Measurements from ENCODE around the gene EDDM13. TPM values are rescaled to one million over a fixed set of nuclear protein-coding genes. Genes with fewer than 3 reads are reported as not detected.
"Not testable (repeated sequence)": the region's sequence is repeated elsewhere in the genome, so short reads cannot be mapped to it uniquely, and the experiment has no call there.

The EDDM13 gene
- total and polyA plus RNA-seq, 11 donors: 0.42 TPM; not detected in 10

DNA sequence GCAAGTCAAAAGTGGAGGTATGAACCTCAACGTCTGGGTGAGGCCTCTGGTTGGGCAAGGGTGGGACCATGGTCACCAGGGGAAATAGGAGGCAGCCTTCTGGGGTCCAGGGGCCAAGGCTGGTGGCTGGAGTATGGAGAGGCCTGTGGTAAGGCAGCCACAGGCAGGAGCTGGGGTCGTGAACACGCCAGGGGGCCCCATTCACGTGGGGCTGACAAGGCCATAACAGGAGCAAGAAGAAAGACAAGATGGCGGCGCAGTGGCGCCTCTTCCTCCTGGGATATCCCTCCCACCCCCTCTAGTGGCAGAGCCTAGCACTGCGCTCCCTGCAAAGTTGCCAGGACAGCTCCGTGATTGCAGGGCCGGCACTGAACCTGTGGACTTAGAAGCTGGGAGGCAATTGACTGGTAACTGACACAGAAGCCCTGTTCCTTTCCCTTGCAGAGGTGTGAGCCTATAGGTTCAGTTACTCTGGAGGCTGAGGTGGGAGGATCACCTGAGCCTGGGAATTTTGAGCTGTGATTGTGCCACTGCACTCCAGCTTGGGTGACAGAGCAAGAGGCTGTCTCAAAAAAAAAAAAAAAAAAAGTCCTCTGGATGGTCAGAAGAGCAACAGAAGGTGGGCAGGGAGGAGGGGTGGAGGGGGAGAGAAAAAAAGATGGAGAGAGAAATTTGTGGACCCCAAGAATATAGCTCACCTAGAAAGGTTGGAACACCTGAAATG lies 19.7 kb upstream of the EDDM13 start:
- TF ChIP-seq CTCF (IDR thresholded peaks at IDR 0.05) (peak; percentile 68 to 89 (median 80)), POLR2A (IDR thresholded peaks at IDR 0.05) (no peak)
- H3K4me3 ChIP-seq: no peak overlapping the region
- DNase-seq: peak; percentile 48 to 90 (median 70)
- H3K4me1 ChIP-seq: no peaks in the 10 kb centered on the region
- intact Hi-C loops (cut with DNase I): loop anchor here (2.0 to 5.0 kb wide), 6 partner anchors 79 to 176 kb away; no protein-coding TSS in a partner anchor
- H3K27me3 ChIP-seq: no peaks in the 10 kb centered on the region
- H3K27ac ChIP-seq: no peak overlapping the region
- 33 to 38% (median 35%) methylated on average over 10 of the region's 10 CpGs for WGBS, 4 donors
- H3K9me3 ChIP-seq: no peaks in the 10 kb centered on the region
- no peaks in the 10 kb centered on the region for H3K36me3 ChIP-seq
- ATAC-seq: peak in 3 of 4 donors; percentile 74 to 84 (median 82)

GRCh38 chr19:56253737-56254136 lies 18.8 kb upstream of the EDDM13 start:
- H3K4me1 ChIP-seq: no peaks in the 10 kb centered on the region
- H3K27me3 ChIP-seq: no peaks in the 10 kb centered on the region
- DNase-seq (no peak), ATAC-seq (peak in 2 of 4 donors; percentile 58 to 70)
- intact Hi-C loops (cut with DNase I): loop anchor here (2.0 to 5.0 kb wide), 6 partner anchors 79 to 177 kb away; no protein-coding TSS in a partner anchor
- no peak overlapping the region for H3K27ac ChIP-seq
- 47 to 55% (median 51%) methylated on average over 5 of the region's 5 CpGs for WGBS, 4 donors
- no peak overlapping the region for H3K4me3 ChIP-seq
- peak; percentile 14 to 61 (median 42) for TF ChIP-seq CTCF (IDR thresholded peaks at IDR 0.05)
- TF ChIP-seq POLR2A (IDR thresholded peaks at IDR 0.05): no peak
- no peaks in the 10 kb centered on the region for H3K36me3 ChIP-seq
- no peaks in the 10 kb centered on the region for H3K9me3 ChIP-seq

DNA sequence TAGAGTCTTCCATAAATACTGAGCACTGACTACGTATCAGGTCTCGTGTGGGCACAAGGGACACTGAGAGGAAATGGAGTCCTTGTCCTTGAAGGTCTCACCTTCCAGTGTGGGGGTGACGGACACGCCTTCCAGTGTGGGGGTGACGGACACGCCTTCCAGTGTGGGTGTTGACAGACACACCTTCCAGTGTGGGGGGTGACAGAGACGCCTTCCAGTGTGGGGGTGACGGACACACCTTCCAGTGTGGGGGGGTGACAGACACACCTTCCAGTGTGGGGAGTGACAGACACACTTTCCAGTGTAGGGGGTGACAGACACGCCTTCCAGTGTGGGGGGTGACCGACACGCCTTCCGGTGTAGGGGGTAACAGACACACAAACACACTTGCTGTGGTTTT lies 14.3 kb upstream of the EDDM13 start:
- 83 to 93% (median 87%) methylated on average over 10 to 12 of the region's 12 CpGs for WGBS, 4 donors
- Histone ChIP-seq H3K27ac (no peak overlapping the region), H3K27me3 (no peaks in the 10 kb centered on the region), H3K9me3 (no peaks in the 10 kb centered on the region), H3K36me3 (no peaks in the 10 kb centered on the region), H3K4me3 (no peak overlapping the region), H3K4me1 (no peaks in the 10 kb centered on the region)
- ATAC-seq (no peak), DNase-seq (no peak)
- TF ChIP-seq POLR2A (IDR thresholded peaks at IDR 0.05) (no peak), CTCF (IDR thresholded peaks at IDR 0.05) (no peak)
- intact Hi-C loops (cut with DNase I): loop anchor here in 2 of 10 donors (5.0 kb wide), 2 partner anchors 34 to 74 kb away; no protein-coding TSS in a partner anchor

GRCh38 chr19:56261145-56261544 lies 11.4 kb upstream of the EDDM13 start:
- no peak overlapping the region for H3K27ac ChIP-seq
- H3K4me3 ChIP-seq: no peak overlapping the region
- ATAC-seq: no peak
- H3K4me1 ChIP-seq: peaks cover 0 to 7% (median 0%) of the 10 kb centered on the region in 12 donors
- DNase-seq: no peak
- H3K9me3 ChIP-seq: no peaks in the 10 kb centered on the region
- intact Hi-C loops (cut with DNase I): no loop called here
- no peak for TF ChIP-seq CTCF (IDR thresholded peaks at IDR 0.05)
- no peak for TF ChIP-seq POLR2A (IDR thresholded peaks at IDR 0.05)
- H3K27me3 ChIP-seq: no peaks in the 10 kb centered on the region
- H3K36me3 ChIP-seq: no peaks in the 10 kb centered on the region

DNA sequence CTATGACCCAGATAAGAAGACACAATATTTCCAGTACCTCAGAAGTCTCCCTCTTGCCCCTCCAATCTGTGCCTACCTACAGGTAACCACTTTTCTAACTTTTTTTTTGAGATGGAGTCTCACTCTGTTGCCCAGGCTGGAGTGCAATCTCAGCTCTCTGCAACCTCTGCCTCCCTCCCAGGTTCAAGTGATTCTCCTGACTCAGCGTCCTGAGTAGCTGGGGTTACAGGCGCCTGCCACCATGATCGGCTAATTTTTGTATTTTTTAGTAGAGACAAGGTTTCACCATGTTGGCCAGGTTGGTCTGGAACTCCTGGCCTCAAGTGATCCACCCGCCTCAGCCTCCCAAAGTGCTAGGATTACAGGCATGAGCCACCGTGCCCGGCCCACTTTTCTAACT lies 10.6 kb upstream of the EDDM13 start:
- H3K27ac ChIP-seq; H3K27me3 ChIP-seq; H3K36me3 ChIP-seq; H3K4me3 ChIP-seq; DNase-seq; ATAC-seq; intact Hi-C loops (cut with DNase I); H3K9me3 ChIP-seq; H3K4me1 ChIP-seq: not testable (repeated sequence)
- 94 to 98% (median 96%) methylated on average over 6 of the region's 6 CpGs for WGBS, 4 donors
